ENCODE results near the gene HAPLN1.
A peak's percentile ranks its signal among the peaks of the same experiment; 100 is the strongest.

Gene HAPLN1

DNA sequence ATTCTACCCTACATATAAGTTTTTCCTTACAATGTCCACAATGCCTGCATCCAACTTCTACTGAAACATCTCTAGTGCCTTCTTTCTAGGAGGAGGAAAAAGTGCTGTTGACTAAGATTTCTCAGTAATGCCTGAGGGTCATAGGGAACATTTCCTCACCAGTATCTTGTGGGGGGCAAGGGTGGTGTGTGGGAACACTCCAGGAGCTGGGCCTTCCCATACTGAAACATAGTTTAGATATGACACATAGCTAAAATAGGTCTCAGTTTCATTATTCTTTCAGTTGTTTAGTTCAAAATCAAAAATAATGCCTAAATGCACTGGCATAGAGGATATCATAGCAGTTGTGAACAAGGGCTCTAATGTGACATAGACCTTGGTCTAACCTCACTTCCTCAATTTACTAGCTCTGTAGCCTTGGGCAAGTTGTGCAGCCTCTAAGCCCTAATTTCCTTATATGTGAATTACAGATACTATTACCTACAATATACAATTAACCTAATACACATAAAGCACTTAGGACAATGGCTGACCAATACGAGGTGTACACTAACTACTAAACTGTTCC, 66.1 kb downstream of the HAPLN1 start:
- H3K36me3 ChIP-seq (replicated peaks; ENCODE audit: insufficient read depth, low read length) = no peaks in the 10 kb centered on the region
- H3K9me2 ChIP-seq (replicated peaks; ENCODE audit: insufficient read depth, low read length) = no peaks in the 10 kb centered on the region
- DNase-seq = peak; percentile 18
- peaks cover 9% of the 10 kb centered on the region; the same call in 1 of the 2 replicates for H3F3A ChIP-seq (ENCODE audit: insufficient read depth, low read length)
- no peaks in the 10 kb centered on the region for H4K20me1 ChIP-seq (ENCODE audit: insufficient read depth, low read length)
- no peak overlapping the region for H2AFZ ChIP-seq (ENCODE audit: low read length)
- H3K27ac ChIP-seq (ENCODE audit: low read length) = peak overlapping the region; percentile 31; the same call in 1 of the 2 replicates
- TF ChIP-seq, protein P1, sequence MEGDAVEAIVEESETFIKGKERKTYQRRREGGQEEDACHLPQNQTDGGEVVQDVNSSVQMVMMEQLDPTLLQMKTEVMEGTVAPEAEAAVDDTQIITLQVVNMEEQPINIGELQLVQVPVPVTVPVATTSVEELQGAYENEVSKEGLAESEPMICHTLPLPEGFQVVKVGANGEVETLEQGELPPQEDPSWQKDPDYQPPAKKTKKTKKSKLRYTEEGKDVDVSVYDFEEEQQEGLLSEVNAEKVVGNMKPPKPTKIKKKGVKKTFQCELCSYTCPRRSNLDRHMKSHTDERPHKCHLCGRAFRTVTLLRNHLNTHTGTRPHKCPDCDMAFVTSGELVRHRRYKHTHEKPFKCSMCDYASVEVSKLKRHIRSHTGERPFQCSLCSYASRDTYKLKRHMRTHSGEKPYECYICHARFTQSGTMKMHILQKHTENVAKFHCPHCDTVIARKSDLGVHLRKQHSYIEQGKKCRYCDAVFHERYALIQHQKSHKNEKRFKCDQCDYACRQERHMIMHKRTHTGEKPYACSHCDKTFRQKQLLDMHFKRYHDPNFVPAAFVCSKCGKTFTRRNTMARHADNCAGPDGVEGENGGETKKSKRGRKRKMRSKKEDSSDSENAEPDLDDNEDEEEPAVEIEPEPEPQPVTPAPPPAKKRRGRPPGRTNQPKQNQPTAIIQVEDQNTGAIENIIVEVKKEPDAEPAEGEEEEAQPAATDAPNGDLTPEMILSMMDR (IDR thresholded peaks at IDR 0.05; ENCODE audit: low read length) = no peak
- TF ChIP-seq EZH2phosphoT487 (IDR thresholded peaks at IDR 0.05; ENCODE audit: low read length) (no peak), EZH2 (optimal IDR thresholded peaks at IDR 0.05; ENCODE audit: low read depth, low read length) (no peak)
- no peaks in the 10 kb centered on the region for H3K9me3 ChIP-seq (replicated peaks; ENCODE audit: insufficient read depth, low read length)
- peak overlapping the region; percentile 53 for H3K4me2 ChIP-seq (ENCODE audit: low read depth, low read length)
- H3K27me3 ChIP-seq (replicated peaks; ENCODE audit: insufficient read depth, low read length) = no peaks in the 10 kb centered on the region
- peaks cover 23% of the 10 kb centered on the region for H3K4me1 ChIP-seq (ENCODE audit: low read length)
- H3K9ac ChIP-seq (ENCODE audit: low read length) = no peak overlapping the region
- no peaks in the 10 kb centered on the region for H3K79me2 ChIP-seq (ENCODE audit: low read length)
- H3K4me3 ChIP-seq (ENCODE audit: low read length) = no peak overlapping the region

DNA sequence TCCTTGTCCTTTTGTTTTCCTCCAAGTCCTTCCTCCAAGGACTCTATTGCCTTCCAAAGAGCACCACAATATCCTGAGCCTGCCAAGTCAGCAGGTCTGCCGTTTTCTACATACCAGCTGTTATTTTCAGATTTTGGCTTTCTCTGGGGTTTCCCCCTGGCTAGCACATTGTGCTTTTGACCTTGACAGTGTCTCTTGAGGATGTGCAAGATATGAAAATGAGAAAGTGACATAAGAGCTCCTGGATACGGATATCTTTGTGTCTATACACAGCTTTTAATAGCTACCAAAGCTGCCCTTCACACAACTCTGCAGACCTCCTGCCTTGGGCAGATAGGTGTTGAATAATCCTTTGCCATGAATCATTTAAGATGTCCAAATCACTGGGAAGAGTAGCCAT, 67.0 kb downstream of the HAPLN1 start:
- H3K9me3 ChIP-seq (replicated peaks; ENCODE audit: insufficient read depth, low read length) = no peaks in the 10 kb centered on the region
- H3K27ac ChIP-seq (ENCODE audit: low read length) = peak overlapping the region; percentile 31; the same call in 1 of the 2 replicates
- no peaks in the 10 kb centered on the region for H3K79me2 ChIP-seq (ENCODE audit: low read length)
- H3K9me2 ChIP-seq (replicated peaks; ENCODE audit: insufficient read depth, low read length) = no peaks in the 10 kb centered on the region
- no peak for TF ChIP-seq EZH2phosphoT487 (IDR thresholded peaks at IDR 0.05; ENCODE audit: low read length)
- TF ChIP-seq, protein P1 (IDR thresholded peaks at IDR 0.05; ENCODE audit: low read length) = no peak
- no peak for TF ChIP-seq EZH2 (optimal IDR thresholded peaks at IDR 0.05; ENCODE audit: low read depth, low read length)
- H3K27me3 ChIP-seq (replicated peaks; ENCODE audit: insufficient read depth, low read length) = no peaks in the 10 kb centered on the region
- peaks cover 9% of the 10 kb centered on the region; the same call in 1 of the 2 replicates for H3F3A ChIP-seq (ENCODE audit: insufficient read depth, low read length)
- H3K4me3 ChIP-seq (ENCODE audit: low read length) = no peak overlapping the region
- no peaks in the 10 kb centered on the region for H3K36me3 ChIP-seq (replicated peaks; ENCODE audit: insufficient read depth, low read length)
- H4K20me1 ChIP-seq (ENCODE audit: insufficient read depth, low read length) = no peaks in the 10 kb centered on the region
- no peak overlapping the region for H3K9ac ChIP-seq (ENCODE audit: low read length)
- no peak overlapping the region for H2AFZ ChIP-seq (ENCODE audit: low read length)
- H3K4me1 ChIP-seq (ENCODE audit: low read length) = peaks cover 23% of the 10 kb centered on the region
- H3K4me2 ChIP-seq (ENCODE audit: low read depth, low read length) = peak overlapping the region; percentile 53
- DNase-seq = peak; percentile 89

DNA sequence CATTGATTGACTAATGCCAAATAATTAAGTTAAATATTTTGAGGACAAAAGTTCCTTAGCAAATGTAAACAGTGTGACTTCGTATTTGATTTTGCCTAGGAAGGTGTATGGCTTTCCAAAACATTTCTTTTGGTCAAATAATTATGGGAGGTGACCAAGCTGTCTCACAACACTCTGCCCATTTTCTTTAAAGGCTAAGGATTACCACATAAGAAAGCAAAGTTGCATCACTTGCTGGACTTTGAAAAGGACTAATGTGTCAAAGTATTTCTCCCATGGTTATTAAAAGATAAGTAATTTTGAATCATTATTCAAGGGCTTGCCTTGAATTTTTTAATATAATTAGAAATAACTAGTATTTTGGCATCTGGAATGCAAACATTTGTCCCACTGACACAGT, 74.7 kb downstream of the HAPLN1 start:
- Histone ChIP-seq H3K27me3 (replicated peaks; ENCODE audit: insufficient read depth, low read length) (no peaks in the 10 kb centered on the region), H4K20me1 (ENCODE audit: insufficient read depth, low read length) (no peaks in the 10 kb centered on the region), H3K36me3 (replicated peaks; ENCODE audit: insufficient read depth, low read length) (no peaks in the 10 kb centered on the region), H3K4me3 (ENCODE audit: low read length) (no peak overlapping the region), H3K9me3 (replicated peaks; ENCODE audit: insufficient read depth, low read length) (no peaks in the 10 kb centered on the region), H3F3A (ENCODE audit: insufficient read depth, low read length) (no peaks in the 10 kb centered on the region), H3K4me2 (ENCODE audit: low read depth, low read length) (no peak overlapping the region), H3K9me2 (replicated peaks; ENCODE audit: insufficient read depth, low read length) (no peaks in the 10 kb centered on the region), H3K4me1 (ENCODE audit: low read length) (no peaks in the 10 kb centered on the region), H3K9ac (ENCODE audit: low read length) (no peak overlapping the region), H3K27ac (ENCODE audit: low read length) (no peak overlapping the region), H3K79me2 (ENCODE audit: low read length) (no peaks in the 10 kb centered on the region), H2AFZ (ENCODE audit: low read length) (no peak overlapping the region)
- no peak for DNase-seq
- TF ChIP-seq, protein P1 (IDR thresholded peaks at IDR 0.05; ENCODE audit: low read length) = no peak
- no peak for TF ChIP-seq EZH2phosphoT487 (IDR thresholded peaks at IDR 0.05; ENCODE audit: low read length)
- TF ChIP-seq EZH2 (optimal IDR thresholded peaks at IDR 0.05; ENCODE audit: low read depth, low read length) = no peak
